Measurements from ENCODE around the gene TMEM219. TPM values are rescaled to one million over a fixed set of nuclear protein-coding genes. Genes with fewer than 3 reads are reported as not detected.

TMEM219 gene
- total and polyA plus RNA-seq, 2 donors (not counting 3 experiments of a cell fraction or from before 2014, with no cell fraction given) = 110 to 182 TPM

DNA sequence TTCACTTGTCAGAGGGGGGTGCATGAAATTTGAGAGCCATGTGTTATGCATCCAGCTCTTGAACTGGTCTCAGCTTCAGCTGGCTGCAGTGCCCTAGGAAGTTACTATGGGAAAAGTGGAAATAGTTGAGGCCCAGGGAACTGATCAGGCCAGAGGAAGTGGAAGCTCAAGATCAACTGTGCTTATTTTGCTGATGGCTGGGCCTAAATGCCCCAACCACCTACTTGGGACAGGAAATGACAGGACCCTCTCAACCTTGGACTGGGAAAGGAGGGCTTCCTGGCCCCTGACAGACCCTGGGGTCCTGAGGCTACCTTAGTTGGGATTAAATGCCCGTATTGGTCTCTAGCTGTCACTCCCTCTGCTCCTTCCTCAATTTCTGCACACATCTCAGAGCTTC, 10.6 kb downstream of the TMEM219 start:
- Histone ChIP-seq H2AFZ (ENCODE audit: low read depth, low read length) (no peak overlapping the region), H3K36me3 (ENCODE audit: control insufficient read depth in 2 of 2, extremely low read depth in 1 of 2, insufficient read depth in 2 of 2, low read length in 2 of 2) (peaks cover 5 to 10% of the 10 kb centered on the region in 2 experiments), H3K79me2 (ENCODE audit: control insufficient read depth, insufficient read depth, low read length) (peaks cover 38% of the 10 kb centered on the region), H3K9me3 (replicated peaks; ENCODE audit: control insufficient read depth, insufficient read depth, low read length) (no peaks in the 10 kb centered on the region), H3K9me1 (replicated peaks; ENCODE audit: control insufficient read depth, extremely low read depth, insufficient read depth, low read length) (no peaks in the 10 kb centered on the region), H4K20me1 (replicated peaks; ENCODE audit: control insufficient read depth, extremely low read depth, insufficient read depth, low read length) (no peaks in the 10 kb centered on the region), H3K4me2 (ENCODE audit: insufficient read depth, low read length) (no peak overlapping the region), H3K27me3 (ENCODE audit: control insufficient read depth in 2 of 2, insufficient read depth in 2 of 2, low read length in 2 of 2) (no peaks in the 10 kb centered on the region), H3K4me3 (replicated peaks in 1 of 3; ENCODE audit: insufficient read depth in 1 of 3, low read depth in 1 of 3, low read length in 3 of 3) (no peak overlapping the region), H3K9ac (replicated peaks; ENCODE audit: extremely low read depth, insufficient read depth, low read length) (no peak overlapping the region), H3K4me1 (ENCODE audit: control insufficient read depth, extremely low read depth, insufficient read depth, low read length) (peaks cover 27% of the 10 kb centered on the region), H3K27ac (ENCODE audit: insufficient read depth, low read depth, low read length) (no peak overlapping the region)
- no TSS peak for BruUV-seq (replicated peaks)
- TF ChIP-seq FOS (IDR thresholded peaks at IDR 0.05; ENCODE audit: borderline replicate concordance, insufficient read depth, low read length) (no peak), MYC (IDR thresholded peaks at IDR 0.05; ENCODE audit: low read depth, low read length) (no peak), GATA2 (IDR thresholded peaks at IDR 0.05; ENCODE audit: insufficient read depth, insufficient read length, low read depth, low read length) (no peak), POLR2AphosphoS5 (IDR thresholded peaks at IDR 0.05; ENCODE audit: insufficient read depth, low read depth, low read length) (no peak), EZH2 (IDR thresholded peaks at IDR 0.05; ENCODE audit: borderline replicate concordance, low read depth, low read length, severe bottlenecking) (no peak)
- TF ChIP-seq, protein P1, sequence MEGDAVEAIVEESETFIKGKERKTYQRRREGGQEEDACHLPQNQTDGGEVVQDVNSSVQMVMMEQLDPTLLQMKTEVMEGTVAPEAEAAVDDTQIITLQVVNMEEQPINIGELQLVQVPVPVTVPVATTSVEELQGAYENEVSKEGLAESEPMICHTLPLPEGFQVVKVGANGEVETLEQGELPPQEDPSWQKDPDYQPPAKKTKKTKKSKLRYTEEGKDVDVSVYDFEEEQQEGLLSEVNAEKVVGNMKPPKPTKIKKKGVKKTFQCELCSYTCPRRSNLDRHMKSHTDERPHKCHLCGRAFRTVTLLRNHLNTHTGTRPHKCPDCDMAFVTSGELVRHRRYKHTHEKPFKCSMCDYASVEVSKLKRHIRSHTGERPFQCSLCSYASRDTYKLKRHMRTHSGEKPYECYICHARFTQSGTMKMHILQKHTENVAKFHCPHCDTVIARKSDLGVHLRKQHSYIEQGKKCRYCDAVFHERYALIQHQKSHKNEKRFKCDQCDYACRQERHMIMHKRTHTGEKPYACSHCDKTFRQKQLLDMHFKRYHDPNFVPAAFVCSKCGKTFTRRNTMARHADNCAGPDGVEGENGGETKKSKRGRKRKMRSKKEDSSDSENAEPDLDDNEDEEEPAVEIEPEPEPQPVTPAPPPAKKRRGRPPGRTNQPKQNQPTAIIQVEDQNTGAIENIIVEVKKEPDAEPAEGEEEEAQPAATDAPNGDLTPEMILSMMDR (IDR thresholded peaks at IDR 0.05; ENCODE audit: extremely low read depth in 1 of 2, insufficient read depth in 1 of 2, low read depth in 1 of 2, low read length in 2 of 2) = no peak
- FAIRE-seq = no peak
- ChIA-PET CTCF (interaction anchor here (1.2 to 2.3 kb wide), 4 partner anchors 10 to 165 kb away, joined by 4 to 17 read pairs (median 12); partner anchors contain the start of gene TMEM219), POLR2A (no interaction called here)
- dilution Hi-C loops (cut with MboI; ENCODE audit: extremely low pct_ligation_motif_present, low sequenced_read_pairs) = no loop called here
- DNase-seq (ENCODE audit: low read depth, low spot score) = no peak
- intact Hi-C loops (cut with micrococcal nuclease) = loop anchor here (5.0 kb wide), 2 partner anchors 150 to 165 kb away; partner anchors contain the start of genes MAZ and MVP
